Testis (tissue), 3 donors: ENCODE results near the gene PPA1. TPM values are rescaled to one million over a fixed set of nuclear protein-coding genes. Genes with fewer than 3 reads are reported as not detected.
"Not testable (repeated sequence)": the region's sequence is repeated elsewhere in the genome, so short reads cannot be mapped to it uniquely, and the experiment has no call there.

ENCODE experiments used
- DNase-seq: peaks from one replicate; pipeline ENCODE4 v3.0.0-alpha.2; 2019
- H3K27ac ChIP-seq, 2 donors: fragments of 200-600 bp; sonication (generic); one replicate each; pipeline ENCODE4 v1.5.1; 2019
- H3K27me3 ChIP-seq: fragments of 200-600 bp; sonication (generic); one replicate; pipeline ENCODE4 v1.5.1; 2019
- H3K36me3 ChIP-seq: fragments of 200-600 bp; sonication (generic); one replicate; pipeline ENCODE4 v1.5.1; 2017; ENCODE audit warnings: low read depth; ENCODE audit errors: missing control alignments
- H3K4me1 ChIP-seq: fragments of 200-600 bp; sonication (generic); one replicate; pipeline ENCODE4 v1.5.1; 2019
- H3K4me3 ChIP-seq, 2 donors: fragments of 200-600 bp; sonication (generic); one replicate each; pipeline ENCODE4 v1.5.1; 2017 to 2019
- H3K9me3 ChIP-seq: fragments of 200-600 bp; sonication (generic); one replicate; pipeline ENCODE4 v1.5.1; 2017
- POLR2A ChIP-seq: fragments of 450-650 bp; IDR thresholded peaks from one replicate; pipeline ENCODE4 v1.6.1; 2017; ENCODE audit warnings: antibody characterized with exemption, mild to moderate bottlenecking, moderate library complexity
- WGBS, 2 donors: methylation state at CpG; one replicate each; pipeline ENCODE4 v1.1.5; 2018; 5-methylcytosine and 5-hydroxymethylcytosine counted together
- intact Hi-C: fragments of 100-400 bp; cut with DNase I; formaldehyde crosslinking; loops from one replicate; pipeline ENCODE4 v1.15.1; 2023; ENCODE audit warnings: low total_unique reads
- polyA plus RNA-seq: library from polyadenylated mRNA; stranded (reverse); fragments of 350-450 nt; fragmentation: Illumina TruSeq; extraction: RNeasy Lipid Tissue Mini Kit (QIAGEN cat#74804); gene quantifications from one replicate; pipeline ENCODE4 v1.2.3, GENCODE V29; 2014; ENCODE audit warnings: low read depth, low replicate concordance; ENCODE audit not compliant: insufficient read depth
- total RNA-seq, 2 donors: library from RNA; depleted of rRNA; stranded (reverse); fragments of >200 nt; gene quantifications; one replicate each; pipeline ENCODE4 v1.2.3, GENCODE V29; 2016
- TF ChIP-seq, protein P1 (sequence below), 3 experiments: fragments of 450-650 bp in 2 of 3; fragments of 200-600 bp in 1 of 3; sonication (generic) in 1 of 3; IDR thresholded peaks; one replicate each; pipeline ENCODE4 v1.5.1; 2016 to 2019; ENCODE audit warnings: antibody characterized with exemption in 3 of 3, mild to moderate bottlenecking in 2 of 3, moderate library complexity in 1 of 3

Gene PPA1
- total and polyA plus RNA-seq, 3 donors from 2014 or later = 110 to 143 (median 136) TPM

DNA sequence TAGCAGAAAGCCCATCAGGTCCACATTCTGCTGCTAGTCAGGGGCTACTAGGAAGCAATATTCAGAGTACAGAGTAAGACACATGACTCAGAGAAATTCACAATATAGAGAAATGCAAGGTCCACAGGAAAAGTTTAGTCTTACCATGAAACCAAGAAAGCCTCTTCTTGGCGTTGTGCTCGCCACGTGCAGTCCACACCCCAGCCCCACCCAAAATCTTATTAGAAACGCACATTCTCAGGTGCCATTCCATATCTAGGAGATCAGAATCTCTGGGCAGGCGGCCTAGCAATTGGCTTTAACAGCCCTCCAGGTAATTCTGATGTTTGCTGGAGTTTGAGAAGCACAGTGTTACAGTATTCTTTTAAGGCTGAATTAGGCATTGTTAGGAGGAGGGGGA is 47.1 kb downstream of the PPA1 start:
- intact Hi-C loops = no loop called here
- no peak for TF ChIP-seq POLR2A
- TF ChIP-seq, protein P1, sequence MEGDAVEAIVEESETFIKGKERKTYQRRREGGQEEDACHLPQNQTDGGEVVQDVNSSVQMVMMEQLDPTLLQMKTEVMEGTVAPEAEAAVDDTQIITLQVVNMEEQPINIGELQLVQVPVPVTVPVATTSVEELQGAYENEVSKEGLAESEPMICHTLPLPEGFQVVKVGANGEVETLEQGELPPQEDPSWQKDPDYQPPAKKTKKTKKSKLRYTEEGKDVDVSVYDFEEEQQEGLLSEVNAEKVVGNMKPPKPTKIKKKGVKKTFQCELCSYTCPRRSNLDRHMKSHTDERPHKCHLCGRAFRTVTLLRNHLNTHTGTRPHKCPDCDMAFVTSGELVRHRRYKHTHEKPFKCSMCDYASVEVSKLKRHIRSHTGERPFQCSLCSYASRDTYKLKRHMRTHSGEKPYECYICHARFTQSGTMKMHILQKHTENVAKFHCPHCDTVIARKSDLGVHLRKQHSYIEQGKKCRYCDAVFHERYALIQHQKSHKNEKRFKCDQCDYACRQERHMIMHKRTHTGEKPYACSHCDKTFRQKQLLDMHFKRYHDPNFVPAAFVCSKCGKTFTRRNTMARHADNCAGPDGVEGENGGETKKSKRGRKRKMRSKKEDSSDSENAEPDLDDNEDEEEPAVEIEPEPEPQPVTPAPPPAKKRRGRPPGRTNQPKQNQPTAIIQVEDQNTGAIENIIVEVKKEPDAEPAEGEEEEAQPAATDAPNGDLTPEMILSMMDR (IDR thresholded peaks at IDR 0.05) = no peak
- Histone ChIP-seq H3K27ac (no peak overlapping the region), H3K4me1 (no peaks in the 10 kb centered on the region), H3K27me3 (no peaks in the 10 kb centered on the region), H3K4me3 (no peak overlapping the region), H3K36me3 (no peaks in the 10 kb centered on the region), H3K9me3 (no peaks in the 10 kb centered on the region)
- no peak for DNase-seq
- 89 to 92% methylated on average over 5 of the region's 5 CpGs for WGBS, 2 donors

DNA sequence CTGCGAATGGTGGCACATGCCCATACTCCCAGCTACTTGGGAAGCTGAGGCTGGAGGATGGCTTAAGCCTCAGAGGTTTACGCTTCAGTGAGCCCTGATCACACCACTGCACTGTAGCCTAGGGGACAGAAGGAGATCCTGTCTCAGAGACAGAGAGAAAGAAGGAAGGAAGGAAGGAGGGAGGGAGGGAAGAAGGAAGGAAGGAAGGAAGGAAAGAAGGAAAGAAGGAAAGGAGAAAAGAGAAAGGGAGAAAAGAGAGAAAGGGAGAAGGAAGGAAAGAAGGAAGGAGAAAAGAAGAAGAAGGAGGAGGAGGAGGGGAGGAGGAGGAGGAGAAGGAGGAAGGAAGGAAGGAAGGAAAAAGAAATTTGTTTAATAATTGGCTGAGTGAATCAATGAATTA is 49.9 kb downstream of the PPA1 start:
- Histone ChIP-seq H3K36me3 (no peaks in the 10 kb centered on the region), H3K9me3 (no peaks in the 10 kb centered on the region), H3K27ac (no peak overlapping the region), H3K4me1 (no peaks in the 10 kb centered on the region), H3K27me3 (no peaks in the 10 kb centered on the region), H3K4me3 (no peak overlapping the region)
- intact Hi-C loops = no loop called here
- WGBS, 2 donors = 82 to 88% methylated on average over 2 of the region's 2 CpGs
- DNase-seq = no peak
- TF ChIP-seq POLR2A = no peak
- TF ChIP-seq, protein P1 (IDR thresholded peaks at IDR 0.05) = no peak

DNA sequence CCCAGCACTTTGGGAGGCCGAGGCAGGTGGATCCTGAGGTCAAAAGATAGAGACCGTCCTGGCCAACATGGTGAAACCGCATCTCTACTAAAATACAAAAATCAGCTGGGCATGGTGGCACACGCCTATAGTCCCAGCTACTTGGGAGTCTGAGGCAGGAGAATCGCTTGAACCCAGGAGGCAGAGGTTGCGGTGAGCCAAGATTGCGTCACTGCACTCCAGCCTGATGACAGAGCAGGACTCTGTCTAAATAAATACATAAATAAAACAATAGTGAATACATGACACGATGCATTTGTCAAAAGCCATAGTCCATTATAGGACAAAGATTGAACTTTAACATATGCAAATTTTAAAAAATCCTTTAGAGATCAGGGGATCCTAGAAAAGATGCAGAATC is 54.0 kb downstream of the PPA1 start:
- H3K27me3 ChIP-seq, H3K9me3 ChIP-seq, DNase-seq, H3K4me3 ChIP-seq, H3K27ac ChIP-seq, intact Hi-C loops, H3K4me1 ChIP-seq, H3K36me3 ChIP-seq: not testable (repeated sequence)
- 94 to 95% methylated on average over 8 of the region's 8 CpGs for WGBS, 2 donors

DNA sequence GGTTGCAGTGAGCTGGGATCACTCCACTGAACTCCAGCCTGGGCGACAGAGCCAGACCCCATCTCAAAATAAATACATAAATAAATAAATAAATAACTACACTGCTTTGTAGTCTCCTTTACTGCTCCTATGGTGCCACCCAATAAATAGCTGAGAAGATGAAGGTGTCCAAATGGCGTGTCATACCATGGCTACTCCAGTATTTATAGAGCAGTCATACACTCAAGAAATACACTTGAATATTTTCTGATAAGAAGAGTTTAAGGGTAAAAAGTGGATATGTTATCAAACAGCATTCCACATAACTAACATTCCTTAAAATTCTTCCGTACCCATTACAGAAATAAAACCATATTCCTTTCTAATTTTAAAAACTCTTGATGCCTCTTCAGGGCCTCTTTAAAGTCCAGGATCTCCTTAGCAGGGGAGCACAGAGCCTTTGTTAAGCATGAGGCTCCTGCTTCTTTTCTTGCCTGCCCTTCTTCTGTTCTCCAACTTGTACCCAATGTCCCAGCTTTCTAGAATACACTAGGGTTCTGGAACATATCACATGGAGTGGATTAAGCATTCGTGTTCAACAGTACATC is 55.0 kb downstream of the PPA1 start:
- Histone ChIP-seq H3K9me3 (no peaks in the 10 kb centered on the region), H3K27ac (no peak overlapping the region), H3K4me1 (no peaks in the 10 kb centered on the region), H3K27me3 (no peaks in the 10 kb centered on the region), H3K36me3 (no peaks in the 10 kb centered on the region), H3K4me3 (no peak overlapping the region)
- WGBS, 2 donors = 77 to 84% methylated on average over 4 of the region's 4 CpGs
- intact Hi-C loops = no loop called here
- TF ChIP-seq POLR2A = no peak
- TF ChIP-seq, protein P1 (IDR thresholded peaks at IDR 0.05) = no peak
- no peak for DNase-seq

DNA sequence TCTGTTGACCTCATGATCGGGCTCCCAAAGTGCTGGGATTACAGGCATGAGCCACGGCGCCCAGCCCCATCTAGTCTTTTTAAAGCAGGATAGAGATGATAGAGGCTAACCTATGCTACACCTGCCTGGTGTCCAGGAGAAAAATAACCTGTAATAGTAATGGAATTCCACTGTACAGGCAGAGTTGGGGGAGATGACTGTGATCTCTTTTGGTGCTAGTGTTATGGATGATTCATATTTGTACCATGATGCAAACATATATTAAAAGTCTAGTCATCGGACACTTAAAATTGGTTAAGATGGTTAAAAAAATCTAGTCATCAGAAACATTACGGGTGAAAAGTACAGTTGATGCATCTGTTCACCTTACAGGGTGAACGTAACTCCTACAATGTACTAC is 56.8 kb downstream of the PPA1 start:
- Histone ChIP-seq H3K4me3 (no peak overlapping the region), H3K9me3 (no peaks in the 10 kb centered on the region), H3K27ac (no peak overlapping the region), H3K36me3 (no peaks in the 10 kb centered on the region), H3K4me1 (no peaks in the 10 kb centered on the region), H3K27me3 (no peaks in the 10 kb centered on the region)
- TF ChIP-seq, protein P1 (IDR thresholded peaks at IDR 0.05) = no peak
- no peak for TF ChIP-seq POLR2A
- intact Hi-C loops = no loop called here
- DNase-seq = no peak
- 70 to 86% methylated on average over 6 of the region's 6 CpGs for WGBS, 2 donors
